GM21576 (cell line): ENCODE results near the gene RB1.

ENCODE experiments used
- ATAC-seq: cut with Tn5 transposase; IDR thresholded peaks from one replicate; pipeline ENCODE4 v1.9.1; 2021; ENCODE audit warnings: mild to moderate bottlenecking, moderate library complexity; ENCODE audit not compliant: unreplicated experiment

Gene RB1

DNA sequence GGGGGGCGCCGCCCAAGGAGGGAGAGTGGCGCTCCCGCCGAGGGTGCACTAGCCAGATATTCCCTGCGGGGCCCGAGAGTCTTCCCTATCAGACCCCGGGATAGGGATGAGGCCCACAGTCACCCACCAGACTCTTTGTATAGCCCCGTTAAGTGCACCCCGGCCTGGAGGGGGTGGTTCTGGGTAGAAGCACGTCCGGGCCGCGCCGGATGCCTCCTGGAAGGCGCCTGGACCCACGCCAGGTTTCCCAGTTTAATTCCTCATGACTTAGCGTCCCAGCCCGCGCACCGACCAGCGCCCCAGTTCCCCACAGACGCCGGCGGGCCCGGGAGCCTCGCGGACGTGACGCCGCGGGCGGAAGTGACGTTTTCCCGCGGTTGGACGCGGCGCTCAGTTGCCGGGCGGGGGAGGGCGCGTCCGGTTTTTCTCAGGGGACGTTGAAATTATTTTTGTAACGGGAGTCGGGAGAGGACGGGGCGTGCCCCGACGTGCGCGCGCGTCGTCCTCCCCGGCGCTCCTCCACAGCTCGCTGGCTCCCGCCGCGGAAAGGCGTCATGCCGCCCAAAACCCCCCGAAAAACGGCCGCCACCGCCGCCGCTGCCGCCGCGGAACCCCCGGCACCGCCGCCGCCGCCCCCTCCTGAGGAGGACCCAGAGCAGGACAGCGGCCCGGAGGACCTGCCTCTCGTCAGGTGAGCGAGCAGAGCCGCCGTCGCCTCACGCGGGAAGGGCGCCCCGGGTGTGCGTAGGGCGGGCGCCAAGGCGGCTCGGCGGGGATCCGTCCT, at the start of gene RB1:
RB1 (plus strand) TSS at position 393 of the 784 bp plus-strand sequence; CDS start at position 555, 162 bp downstream.
- ATAC-seq: peak; percentile 64

DNA sequence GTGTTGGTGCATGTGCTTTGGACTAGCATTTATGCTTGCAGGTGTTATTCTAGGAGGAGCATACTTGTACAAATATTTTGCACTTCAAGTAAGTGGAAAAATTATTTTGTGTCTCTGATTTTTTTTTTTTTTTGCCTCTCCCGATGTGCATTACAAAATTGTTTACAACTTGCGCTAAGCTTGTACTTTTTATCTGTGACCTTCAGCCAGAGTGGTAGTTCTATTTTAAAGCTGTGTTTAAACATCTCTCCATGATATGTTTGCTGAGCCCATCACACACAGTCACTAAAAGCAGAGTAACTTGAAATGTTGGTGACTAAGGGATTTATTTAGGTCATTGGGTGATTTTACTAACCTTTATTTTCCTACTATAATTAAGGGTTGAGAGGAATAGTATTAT, 49.7 kb upstream of the RB1 start:
- no peak for ATAC-seq

DNA sequence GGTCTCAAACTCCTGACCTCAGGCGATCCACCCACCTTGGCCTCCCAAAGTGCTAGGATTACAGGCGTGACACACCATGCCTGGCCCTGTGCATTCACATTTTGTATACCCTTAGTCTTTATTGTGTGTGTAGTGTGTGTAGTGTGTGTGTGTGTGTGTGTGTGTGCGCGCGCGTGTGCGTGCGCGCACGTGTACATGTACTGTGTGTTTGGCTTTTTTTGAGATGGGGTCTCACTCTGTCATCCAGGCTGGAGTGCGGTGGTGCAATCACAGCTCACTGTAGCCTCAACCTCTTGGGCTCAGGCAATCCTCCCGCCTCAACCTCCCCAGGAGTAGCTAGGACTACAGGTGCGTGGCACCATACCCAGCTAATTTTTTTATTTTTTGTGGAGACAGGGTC, 48.5 kb upstream of the RB1 start:
- no peak for ATAC-seq

DNA sequence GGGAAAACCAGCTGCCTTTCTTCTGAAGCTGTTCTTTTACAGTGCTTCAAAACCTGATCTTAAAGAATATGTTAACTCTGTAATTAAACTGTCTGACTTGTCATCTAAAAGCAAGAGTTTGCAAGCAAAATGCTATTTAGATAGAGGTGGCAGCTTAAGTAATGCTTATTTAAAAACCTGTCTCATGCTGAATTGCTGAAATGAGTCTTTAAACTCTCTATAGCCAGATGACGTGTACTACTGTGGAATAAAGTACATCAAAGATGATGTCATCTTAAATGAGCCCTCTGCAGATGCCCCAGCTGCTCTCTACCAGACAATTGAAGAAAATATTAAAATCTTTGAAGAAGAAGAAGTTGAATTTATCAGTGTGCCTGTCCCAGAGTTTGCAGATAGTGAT, 47.6 kb upstream of the RB1 start:
- ATAC-seq: no peak

DNA sequence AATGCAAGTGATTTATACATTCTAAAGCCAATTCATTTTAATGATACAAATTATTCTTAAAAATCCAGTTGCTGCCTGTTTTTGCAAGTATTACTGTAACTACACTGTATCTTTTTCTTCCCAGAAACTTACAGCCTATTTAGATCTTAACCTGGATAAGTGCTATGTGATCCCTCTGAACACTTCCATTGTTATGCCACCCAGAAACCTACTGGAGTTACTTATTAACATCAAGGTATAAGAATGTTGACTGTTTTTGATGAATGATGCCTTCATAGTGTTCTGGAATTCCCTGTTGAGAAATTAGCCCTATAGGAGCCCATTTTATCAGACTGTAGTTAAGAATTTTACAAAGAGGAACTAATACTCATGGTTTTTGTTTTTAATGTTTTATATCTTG, 45.5 kb upstream of the RB1 start:
- no peak for ATAC-seq

DNA sequence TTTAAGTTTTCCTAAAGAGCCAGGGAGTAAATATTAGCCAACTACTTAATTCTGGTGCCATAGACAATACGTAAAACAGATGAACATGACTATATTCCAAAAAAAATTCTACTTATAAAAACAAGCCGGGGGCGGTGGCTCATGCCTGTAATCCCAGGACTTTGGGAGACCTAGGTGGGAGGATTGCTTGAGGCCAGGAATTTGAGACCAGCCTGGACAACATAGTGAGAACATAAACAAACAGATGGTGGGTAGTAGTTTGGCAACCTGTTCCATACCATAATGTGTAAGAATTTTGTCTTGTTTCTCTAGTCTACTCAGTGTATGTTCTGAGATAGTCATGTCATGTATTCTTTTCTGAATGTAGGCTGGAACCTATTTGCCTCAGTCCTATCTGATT, 45.1 kb upstream of the RB1 start:
- no peak for ATAC-seq

DNA sequence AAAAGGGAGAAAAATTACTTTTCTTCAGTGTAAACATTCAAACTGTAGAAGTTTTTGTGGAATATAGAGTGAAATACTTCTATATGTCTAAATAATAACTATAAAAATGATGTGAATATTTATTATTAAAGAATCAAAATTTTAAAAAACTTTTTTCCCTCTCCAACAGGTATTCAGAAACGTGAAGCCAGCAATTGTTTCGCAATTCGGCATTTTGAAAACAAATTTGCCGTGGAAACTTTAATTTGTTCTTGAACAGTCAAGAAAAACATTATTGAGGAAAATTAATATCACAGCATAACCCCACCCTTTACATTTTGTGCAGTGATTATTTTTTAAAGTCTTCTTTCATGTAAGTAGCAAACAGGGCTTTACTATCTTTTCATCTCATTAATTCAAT, 42.6 kb upstream of the RB1 start:
- no peak for ATAC-seq

DNA sequence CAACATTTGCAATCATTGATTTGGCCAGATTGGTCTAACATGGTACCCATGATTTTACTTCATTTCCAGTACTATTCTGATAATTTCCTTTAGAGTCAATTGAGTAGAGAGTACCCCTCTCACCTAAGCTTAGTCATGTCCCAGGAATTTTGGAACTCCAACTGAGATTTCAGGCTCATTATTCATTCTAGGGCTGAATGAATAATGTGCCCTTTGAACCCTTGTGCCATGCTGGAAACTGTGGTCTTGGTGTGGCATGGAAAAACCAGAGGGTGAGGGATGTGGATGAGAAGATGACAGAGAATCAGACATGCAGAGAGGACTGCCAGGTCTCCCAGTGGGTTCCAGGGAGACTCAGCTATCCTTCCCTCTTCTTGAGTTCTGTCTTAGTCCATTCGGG, 40.4 kb upstream of the RB1 start:
- ATAC-seq: no peak

DNA sequence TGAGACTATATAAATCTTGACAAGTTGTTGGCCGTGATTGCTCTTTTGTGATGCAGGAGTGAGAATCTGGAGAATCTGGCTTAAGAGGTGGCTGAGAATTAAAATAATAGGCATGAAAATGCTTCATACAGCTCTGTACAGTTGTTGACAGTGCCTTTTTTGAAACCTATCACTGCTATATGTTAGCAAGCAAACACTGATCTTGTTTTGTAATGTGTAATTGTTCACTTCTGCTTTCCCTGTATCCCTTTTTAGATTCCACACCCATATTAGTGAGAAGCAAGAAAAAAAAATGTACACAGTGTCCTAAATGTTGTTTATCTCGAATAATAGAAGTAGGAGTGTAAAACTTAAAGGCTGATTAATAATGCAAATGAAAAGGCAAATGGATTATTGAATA, 39.5 kb upstream of the RB1 start:
- no peak for ATAC-seq

DNA sequence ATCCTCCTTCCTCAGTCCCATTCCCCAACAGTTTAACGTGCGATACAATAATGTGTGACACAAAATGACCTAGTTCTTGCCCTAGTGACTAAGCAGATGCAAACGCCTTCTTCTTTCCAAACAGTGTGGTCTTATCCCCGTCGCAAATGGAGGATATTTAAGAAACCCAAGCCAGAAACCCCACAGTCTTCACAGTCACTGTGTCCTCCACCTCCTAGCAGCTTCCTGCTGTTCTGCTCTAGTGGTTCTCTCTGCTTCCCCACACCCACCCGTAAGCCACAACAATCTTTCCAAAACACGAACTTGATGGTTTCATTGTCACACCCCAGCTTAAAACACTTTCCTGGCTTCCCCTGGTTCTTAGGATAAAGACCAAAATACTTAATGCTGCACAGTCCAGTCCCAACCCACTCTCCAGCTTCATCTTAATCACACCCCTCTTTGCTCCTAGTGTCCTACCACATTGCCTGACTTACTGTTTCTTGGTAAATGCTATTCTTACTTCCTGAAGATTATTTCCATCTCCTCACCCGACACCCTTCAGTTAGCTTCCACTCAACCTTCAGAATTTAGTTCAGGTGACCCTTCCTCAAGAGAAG, 38.2 kb upstream of the RB1 start:
- no peak for ATAC-seq

DNA sequence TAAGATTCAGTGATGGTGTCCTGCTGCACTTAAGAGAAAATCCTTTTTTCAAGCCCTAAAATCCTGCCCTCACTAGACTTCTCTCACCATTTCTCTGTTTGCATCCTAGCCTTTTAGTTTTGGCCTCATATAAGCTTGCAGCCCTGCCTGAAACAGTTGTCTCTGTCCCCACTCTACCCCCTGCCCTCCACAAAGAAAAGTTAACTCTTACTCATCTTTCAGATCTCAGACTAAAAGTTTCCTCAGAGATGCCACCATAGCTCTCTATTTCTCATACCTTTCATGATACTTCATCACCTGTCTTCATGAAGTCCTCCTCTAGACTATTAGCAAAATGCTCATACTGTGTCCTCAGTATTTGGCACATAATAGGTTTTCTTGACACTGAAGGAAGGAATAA, 37.4 kb upstream of the RB1 start:
- ATAC-seq: no peak

DNA sequence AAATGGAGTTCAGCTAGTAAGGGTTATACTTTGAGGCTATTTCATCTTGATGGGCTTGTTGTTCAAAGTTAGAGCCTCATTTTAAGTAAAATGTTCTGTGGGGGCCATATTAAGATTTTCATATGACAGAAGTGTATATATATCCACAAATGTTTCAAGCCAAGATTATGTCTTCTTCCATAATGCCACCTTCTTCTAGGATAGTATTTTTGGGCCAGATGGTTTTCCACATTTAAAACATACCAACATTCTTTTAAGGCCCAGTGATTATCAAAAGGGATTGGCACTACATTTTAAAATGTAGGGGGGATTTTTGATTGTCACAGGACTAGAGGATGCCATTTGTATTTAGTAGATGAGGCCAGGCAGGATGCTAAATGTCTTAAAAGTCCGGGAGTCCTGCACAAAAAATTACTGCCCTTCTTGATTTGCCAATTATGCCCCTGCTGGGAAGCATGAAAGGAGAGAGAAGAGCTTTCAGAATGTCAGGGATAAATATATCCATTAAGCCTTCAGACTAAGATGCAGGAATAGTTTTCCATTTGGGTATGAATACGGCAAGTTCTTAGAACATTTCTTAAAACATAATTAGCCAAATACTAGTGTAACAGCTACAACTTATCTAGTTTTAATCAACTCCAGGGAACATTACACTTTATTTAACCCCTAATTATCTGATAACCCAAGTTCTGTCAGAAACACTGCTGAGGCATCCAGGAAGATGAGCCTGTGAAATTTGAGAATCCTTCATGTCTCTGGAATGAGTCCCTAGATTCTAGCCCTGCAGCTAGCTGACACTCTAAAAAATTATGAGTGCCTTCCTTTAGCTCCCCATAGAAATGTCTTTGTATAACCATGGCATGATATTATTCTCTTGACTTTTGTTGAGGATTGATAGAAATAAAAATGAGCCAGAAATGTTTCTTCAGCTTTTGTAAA, 36.6 kb upstream of the RB1 start:
- ATAC-seq: no peak

DNA sequence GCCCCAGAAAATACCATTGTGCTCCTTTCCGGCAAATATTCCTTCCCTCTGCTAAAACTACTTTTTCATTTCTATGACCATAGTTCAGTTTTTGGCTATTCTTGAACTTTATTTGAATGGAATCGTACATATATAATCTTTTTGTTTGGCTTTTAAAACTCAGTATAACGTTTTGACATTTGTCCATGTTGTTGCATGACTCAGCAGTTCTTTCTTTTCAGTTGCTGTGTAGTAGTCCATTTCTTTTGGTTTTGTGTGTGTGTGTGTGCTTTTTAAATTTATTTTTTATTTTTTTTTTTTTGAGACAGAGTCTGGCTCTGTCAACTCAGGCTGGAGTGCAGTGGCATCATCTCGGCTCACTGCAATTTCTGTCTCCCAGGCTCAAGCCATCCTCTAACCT, 35.5 kb upstream of the RB1 start:
- no peak for ATAC-seq

DNA sequence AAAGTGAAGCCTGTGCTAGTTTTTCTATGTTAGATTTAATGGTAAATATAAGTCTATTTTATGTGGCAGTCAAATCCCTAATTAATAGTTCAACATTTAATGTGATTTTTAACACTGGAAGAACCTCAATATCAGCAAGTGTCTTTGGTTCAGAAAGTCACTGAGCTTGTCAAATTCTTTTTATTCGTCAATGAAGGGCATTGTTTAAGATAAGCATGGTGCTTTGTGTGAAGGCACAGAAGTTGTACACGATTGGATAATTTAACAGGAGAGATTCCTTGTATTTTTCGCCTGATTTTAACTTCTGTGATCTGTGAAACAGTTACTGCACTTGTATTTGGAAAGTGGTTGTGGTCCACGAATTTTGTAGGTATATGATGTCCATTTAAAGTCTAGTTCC, 30.2 kb upstream of the RB1 start:
- ATAC-seq: no peak

DNA sequence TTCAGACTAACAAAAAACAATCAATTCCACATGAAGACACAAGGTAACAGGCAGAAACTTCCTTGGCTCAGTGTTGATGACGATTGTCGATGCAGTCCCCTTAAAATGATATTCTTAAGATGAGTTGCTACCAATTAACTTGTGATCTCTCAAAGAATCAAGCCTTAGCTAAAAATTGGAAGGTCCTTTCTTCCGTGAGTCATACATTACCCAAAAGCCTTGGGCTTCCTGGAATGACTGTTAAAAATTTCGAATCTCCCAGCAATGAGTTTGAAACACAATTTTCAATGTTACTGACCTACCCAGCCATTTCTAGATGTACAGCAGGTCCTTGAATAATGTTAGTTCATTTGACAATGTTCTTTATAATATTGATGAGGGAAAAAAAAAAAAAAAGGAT, 28.0 kb upstream of the RB1 start:
- ATAC-seq: no peak

DNA sequence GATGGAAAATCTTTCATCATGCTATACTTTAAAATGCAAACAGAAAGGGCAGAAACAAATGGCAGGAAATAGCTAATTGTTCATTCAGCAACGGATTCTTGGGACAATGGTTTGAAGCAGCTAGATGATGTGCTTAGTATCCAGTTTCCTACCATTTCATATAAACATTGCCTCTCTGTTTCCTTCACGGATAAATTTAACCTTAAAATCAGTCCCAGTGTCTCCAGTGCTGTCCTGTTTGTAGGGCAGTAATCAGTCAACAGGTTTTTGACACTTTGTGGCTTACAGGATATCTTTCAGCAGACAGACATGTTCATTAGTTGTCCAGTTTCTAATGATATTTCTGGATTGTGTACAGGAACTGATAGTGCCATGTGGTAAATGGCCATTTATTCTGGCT, 24.7 kb upstream of the RB1 start:
- ATAC-seq: no peak

DNA sequence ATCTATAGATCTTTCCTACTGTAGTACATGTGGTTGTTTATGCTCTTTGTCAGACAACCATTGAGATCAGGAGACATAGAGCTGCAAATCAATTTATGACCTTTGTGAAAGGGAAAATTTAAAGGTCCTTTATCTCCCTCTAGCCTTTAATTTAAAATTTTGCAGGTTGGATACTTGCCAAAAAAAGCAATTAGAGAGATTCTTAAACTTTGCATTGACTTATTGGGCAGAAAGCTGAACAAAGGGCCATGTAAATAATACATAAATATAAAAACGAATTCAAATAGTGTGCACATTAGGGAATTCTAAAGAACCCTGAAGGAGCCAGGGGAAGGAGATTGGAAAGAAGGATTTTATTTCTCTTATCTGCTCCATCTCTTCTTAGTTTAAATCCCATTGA, 22.0 kb upstream of the RB1 start:
- no peak for ATAC-seq

DNA sequence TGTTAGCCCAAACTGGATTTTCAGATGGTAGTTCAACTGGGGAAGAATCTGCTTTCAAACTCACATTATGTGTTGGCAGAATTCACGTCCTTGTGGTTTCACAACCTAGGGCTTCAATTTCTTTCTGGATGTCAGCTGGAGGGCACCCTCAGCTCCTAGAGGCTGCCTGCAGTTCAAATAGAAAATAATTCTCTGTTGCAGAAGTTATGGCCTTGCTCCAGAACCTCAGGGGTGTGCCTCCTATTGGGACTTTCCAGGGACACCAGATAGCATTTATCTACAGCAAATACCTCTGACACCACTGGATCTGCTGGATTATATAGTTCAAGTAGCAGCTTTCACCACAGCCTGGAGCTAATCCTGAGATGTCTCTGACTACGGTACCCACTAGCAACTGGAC, 11.8 kb upstream of the RB1 start:
- ATAC-seq: no peak

DNA sequence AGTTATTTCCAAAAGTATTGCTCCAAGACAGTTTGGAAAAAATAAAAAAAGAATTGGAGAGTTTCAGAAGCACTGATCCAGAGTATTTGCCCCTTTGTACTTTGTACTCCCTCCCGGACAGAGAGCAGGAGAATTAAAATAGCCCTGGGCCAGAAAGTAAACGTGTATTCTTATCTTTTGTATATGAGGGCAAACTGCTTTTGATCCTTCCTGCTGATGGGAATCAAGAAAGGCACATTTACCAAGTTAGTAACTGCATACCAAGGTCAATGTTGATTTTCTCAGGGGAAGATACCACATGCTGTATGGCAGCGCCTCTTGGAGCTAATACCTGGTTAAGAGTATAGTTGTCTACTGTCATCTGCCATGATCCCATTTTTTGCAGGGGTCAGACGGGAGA, 10.9 kb upstream of the RB1 start:
- no peak for ATAC-seq

DNA sequence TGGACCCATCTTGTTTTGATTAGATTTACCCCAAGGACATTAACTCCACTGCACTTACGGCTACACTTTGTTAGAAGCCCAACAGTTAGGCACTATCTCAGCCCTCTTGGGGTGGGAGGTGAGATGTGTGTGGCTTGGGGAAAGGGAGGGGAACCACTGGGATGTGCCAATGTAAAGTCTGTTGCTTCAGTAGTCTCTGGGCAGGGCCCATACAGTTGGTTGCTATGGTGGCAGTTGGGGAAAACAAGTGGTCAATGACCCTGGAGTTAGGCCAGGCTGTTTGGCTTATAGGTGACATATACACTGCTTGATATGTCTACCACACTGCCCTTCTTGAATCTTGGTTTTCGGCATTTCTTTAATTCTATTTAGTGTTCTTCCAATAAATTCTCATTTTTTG, 8.9 kb upstream of the RB1 start:
- no peak for ATAC-seq

DNA sequence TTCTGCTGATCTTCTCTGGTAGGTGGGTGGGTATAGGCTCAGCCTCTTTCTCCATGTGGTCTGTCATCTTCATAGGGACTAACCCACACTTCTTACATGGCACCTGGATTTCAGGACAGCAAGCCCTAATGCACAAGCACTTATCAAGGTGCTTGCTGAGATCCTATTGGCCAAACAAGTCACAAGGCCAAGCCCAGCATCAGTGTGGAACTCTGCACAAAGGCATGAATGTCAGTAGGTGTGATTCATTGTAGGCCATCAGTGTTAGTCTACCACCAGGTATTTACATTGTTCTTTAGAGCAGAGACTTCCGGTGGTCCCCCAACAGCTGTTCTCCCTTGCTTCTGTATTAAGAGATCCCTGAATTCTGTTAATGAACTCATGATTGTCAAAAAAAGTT, 8.3 kb upstream of the RB1 start:
- no peak for ATAC-seq

DNA sequence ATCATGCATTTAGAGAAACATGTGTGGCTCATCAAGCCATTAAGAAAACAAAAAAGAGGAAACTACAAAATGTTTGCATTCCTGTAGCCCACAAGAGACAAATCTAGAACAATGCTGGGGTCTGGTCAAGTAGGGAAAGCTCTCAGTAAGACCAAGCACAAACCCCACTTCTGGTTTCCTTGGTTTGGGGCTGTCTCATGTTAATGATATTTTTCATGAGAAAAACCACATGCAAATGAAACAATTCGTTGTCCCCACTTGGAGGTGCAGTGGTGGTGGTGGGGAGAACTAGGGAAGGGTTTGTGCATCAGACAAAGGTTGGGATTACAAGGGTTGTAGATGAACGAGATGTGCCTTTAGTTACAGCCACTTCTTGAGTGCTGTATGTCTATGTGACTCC, 7.0 kb upstream of the RB1 start:
- ATAC-seq: no peak
